NCI-H526 (cell line): ENCODE data around the gene DCN.

ENCODE experiments used
- DNase-seq, 2 experiments: peaks; one replicate each; lab custom pipeline; 2025; lab: John Stamatoyannopoulos, UW

DCN gene

DNA sequence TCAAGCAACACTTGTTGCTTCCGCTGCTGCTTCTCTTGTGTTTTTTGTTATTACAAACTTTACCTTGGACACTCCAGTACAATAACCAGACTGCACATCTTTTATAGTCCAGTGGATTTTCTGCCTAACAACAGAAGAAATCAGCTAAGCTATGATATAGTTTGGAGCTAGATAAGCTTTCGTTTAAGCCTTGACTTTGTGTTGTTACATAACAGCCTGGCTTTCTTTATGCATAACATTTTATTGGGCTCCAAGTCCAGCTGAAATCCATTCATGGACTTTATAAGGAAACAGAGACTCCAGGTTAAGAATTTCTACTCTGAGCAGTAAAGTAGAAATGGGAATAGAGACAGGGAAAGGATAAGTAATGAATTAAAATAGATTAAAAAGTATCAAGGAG, 3.5 kb upstream of the DCN start:
- DNase-seq: no peak

DNA sequence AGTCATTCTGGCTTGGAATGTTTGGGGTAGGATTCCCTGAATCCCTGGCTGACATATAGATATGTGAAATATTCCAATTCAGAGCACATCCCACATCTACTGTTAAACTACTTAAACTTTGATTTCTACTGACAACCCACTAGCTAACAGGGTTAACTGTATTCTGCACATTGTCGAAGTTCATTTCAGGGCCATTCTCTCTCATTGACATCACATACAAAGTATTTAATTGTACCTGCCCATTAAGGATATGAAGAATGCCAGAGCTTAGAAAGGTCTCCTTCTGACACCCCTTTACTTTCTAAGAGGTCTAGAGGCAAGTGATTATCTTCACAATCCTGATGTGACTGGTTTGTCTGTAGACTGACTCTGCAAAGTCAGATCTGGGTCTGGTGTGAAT, 2.8 kb upstream of the DCN start:
- no peak for DNase-seq

DNA sequence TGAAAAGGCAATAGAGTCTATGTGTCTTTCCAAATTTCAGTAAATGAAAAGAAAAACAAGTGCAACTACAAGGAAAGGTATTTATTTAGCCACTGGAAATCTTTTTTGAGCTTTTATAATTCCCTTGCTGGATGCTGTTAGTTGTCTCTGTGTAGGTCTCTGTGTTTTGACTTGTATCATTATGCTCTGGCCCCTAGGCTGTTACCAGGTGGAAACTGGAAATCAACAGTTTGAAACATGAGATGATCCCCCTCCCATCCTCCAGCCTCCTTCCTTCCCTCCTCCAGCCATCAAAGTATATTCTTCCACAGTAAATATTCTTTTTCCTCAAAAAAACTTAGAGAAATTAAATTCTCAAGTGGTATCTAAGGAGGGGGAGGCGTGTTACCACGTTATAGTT, 934 bp upstream of the DCN start:
- peak in 1 of 2 experiments; percentile 44 for DNase-seq

DNA sequence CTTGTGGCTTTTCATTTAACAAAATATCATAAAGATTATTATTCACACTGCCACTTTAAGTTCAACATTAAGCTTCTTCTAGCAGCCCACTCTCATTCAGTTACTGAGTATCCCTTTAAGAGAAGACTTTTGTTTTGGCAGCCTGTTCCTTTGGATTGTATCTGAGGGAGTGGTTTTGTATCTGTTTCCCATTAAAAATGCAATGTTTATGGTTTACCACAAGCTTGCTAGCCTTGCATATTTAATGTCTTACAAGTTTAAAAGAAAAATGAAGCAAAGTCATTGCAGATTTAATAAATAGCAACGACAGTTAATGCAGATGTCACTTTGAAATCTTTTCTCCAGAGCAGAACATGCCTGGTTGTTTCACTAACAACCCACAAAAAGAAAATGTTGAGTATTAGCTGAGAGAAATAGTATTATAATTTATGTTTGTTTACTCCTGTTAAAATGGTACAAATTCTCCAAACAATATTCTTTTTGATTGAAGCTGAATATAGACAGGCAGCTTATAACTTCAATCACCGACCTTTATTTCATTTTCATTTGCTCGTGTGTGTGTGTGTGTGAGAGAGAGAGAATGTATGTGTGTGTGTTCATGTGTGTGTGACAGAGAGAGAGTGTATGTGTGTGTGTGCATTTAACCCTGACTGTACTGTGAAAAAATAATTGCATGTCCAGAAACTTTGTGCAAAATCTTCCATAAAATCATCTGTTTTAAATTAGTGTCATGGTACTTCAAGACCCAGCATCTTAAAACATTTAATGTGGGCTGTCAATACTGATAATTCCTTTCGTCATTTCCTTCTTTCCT, 1.8 kb downstream of the DCN start:
- peak in 1 of 2 experiments; percentile 12 for DNase-seq

DNA sequence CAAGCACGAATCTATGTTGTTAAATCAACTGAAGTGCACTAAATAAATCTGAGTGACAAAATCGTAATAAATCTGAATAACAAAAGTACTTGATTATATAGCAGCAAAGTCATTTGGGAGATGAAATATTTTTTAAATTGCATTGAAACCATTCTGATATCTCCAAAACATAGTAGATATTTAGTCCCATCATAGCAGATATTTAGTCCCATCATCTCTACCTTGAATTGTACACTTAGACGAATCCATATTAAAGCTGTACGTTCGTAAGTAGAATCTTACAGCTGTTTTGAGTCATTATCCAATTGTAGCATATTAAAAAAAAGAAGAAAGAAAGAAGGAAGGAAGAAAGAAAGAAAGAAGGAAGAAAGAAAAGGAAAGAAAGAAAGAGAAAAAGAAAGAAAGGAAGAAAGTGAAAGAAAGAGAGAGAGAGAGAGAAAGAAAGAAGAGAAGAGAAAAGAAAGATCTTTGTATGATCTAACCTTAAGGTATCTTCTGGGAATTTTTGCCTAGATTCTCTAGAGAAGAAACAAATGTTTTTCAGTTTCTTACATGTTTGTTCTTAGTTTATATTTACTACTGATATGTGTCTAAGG, 2.6 kb downstream of the DCN start:
- DNase-seq: no peak

DNA sequence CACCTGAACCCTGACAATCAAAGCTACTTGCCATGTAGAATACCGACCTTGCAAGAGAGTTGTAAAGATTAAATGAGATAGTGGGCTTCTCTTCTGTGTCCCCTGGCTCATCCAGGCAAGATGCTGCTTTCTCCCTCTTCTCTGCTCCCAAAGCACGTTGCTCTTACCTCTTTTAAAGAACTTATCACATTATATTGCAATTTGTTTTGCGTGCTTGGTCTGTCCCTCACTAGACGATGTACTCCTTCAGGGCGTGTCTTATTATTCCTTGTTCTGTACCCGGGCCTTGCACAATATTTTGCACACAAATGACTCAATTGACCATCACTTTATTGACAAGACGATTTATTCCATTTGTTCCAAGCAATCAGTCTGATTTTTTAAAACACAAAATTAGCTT, 3.3 kb downstream of the DCN start:
- DNase-seq: no peak

DNA sequence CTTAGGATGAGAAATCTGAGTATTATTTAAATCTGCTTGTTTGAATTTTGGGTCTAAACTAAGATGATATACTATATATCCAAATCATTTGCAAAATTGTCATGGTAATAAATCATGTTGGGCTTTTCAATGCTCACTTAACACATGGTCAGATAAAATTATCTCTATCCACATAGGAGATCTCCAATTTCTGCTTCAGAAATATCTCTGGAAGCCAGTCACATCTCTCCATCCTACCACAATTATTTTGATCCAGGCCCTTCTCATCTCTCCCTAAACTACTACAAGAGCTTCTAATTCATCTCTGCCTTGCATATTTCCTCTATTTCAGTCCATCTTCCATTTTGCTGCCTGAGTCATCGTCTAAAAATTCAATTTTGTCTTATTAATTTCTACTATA, 3.8 kb downstream of the DCN start:
- DNase-seq: peak in 1 of 2 experiments; percentile 17

DNA sequence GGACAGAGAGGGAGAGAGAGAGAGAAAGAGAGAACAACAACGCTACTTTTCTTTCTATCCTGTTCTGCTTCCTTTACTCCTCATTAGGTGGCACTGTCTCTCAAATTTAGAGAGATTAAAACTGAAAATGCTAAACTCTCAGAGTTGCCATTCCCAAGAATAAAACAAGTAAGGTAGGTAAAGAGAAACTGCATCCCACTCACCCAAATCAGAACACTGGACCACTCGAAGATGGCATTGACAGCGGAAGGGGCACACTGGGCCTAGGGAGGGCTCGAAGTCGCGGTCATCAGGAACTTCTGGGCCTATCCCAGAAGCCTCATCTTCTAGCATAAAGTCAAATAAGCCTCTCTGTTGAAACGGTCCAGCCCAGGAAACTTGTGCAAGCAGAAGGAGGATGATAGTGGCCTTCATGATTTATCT, 4.5 kb downstream of the DCN start:
- DNase-seq: peak in 1 of 2 experiments; percentile 35

DNA sequence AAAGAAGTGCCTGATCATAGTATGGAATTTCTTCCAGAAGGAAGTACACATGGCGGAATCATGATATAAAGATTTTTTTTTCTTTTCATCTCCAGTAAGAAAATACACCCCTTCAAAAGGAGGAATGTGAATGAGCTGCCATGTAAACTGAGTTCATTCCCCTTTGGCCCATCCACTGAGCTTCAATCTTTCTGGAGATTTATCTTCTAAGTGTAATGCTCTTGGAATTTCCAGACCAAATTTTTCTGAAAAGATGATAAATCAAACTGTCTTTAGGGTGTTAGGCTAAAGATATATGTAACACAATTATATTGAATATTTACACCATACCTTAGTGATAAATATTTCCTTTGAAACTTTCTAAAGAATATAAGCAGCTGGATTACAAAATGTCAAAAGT, 5.2 kb downstream of the DCN start:
- no peak for DNase-seq

DNA sequence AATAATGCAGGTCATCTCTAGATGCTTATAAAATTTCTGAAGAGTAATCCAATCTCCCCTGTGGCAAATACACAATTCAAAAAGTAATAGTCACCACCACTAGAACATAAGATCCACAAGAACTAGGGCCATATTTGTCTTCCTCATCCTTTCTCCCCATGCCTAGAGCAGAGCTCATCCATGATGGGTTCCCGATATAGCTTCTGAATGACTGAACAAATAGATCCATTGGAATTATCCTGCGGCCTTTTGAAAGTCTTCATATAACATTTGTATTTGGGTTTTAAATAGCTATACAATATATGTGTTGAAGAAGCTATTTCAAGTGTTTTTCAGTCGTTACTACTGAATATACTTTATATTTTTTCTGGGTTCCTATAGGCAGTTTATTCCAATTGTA, 5.7 kb downstream of the DCN start:
- DNase-seq: no peak

DNA sequence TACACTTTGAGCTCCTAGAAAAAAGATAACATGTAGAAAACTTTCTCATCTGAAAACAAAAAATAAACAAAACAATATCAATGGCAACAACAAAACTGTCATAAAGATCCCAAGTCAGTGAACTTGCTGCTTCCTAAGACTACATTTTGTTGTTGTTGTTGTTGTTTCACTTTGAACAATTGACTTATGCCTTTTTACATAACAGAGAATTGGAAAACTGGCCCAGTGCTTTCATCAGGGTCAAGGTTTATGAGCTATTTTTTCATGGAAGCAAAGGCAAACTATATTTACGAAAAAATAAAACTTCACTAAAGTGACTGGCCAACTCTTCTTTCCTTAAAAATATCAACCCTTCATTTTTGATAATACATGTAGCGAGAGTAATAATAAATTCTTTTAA, 6.3 kb downstream of the DCN start:
- DNase-seq: no peak

DNA sequence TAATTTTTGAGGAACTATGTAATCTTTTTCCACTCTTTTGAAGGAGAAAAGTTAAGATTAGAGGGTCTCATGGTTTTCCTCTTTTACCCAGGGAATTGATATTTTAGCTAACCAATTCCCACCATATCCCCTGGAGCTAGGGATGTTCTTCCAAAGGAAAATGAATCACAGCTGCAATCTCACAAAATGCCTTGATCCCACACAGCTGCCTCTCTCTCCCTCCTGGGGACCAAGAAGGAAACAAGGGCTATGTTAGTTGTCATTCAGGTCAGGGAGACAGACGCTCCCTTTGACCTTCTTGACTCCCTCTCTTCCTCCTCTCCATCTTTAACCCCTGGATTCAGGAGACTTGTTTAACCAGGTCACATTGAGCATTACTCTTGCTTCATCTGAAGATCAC, 9.5 kb downstream of the DCN start:
- no peak for DNase-seq

DNA sequence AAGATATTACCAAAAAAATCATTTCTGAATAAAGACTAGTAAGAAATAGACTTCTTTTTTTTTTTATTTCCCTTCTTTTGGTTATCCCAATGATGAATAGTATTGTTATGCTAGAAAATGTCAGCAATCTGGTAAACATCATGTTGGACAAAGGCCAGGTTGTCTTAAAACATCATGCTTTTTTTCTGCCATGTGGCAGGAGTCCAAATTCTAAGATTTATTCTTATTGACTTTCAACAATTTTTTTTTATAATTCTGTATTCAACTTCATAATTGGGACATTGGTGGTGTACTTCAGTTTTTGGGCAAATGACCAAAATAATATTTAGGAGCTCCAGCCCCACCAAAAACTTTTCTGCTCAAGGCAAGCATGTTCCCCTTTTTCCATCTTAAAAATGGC, 10.5 kb downstream of the DCN start:
- DNase-seq: no peak

DNA sequence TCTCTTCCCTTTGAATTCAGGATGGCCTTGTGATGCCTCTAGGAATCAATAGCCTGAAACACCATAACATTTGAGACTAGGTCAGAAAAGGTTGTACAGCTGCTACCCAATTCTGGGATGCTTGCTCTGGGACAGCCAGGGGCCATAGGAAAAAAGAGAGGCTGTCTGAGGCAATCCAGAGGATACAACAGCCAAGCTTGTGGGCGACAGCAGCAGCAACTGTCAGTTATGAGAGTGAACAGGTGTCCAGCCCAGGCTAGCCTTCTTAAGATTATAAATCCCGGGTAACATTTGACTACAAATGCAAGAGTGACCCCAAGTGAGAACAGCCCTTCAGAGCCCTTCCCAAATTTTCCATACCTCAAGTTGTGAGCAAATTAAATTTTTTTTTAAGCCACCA, 11.1 kb downstream of the DCN start:
- no peak for DNase-seq

DNA sequence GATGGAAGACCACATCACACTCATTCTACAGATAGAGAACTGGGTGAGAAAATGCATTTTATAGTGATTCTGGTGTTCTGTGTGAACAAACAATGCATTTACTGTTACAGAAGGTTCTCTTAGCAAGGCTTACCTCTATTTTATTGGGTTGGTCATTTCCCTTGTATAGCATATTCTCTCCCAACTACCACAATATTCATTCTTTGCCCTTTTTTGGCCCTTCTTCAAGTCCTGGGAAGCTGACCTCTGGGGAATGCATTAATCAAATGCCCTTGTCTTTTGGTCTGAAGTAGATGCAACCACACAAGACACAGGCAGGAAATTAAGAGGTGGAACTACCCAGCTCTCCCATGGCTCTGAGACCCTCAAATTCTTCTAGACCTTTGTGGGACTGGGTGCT, 19.5 kb downstream of the DCN start:
- no peak for DNase-seq

DNA sequence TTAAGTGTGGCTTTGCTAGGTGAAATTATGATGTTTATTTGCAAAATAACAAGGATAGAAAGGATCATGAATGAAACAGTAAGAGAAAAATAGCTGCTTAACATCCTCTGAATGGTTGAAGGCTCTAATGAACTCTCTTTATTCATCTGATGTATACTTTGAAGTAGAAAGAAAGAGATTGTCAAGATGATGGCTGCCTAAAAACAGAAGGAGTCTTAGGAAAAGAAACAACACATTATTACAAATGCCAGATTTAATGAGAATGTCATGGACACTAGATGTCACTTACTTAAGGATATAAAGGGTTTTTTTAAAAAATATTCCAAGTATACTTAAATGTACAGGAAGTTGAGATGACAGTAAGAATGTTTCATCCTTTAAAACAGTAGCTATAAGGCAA, 21.6 kb downstream of the DCN start:
- DNase-seq: no peak

DNA sequence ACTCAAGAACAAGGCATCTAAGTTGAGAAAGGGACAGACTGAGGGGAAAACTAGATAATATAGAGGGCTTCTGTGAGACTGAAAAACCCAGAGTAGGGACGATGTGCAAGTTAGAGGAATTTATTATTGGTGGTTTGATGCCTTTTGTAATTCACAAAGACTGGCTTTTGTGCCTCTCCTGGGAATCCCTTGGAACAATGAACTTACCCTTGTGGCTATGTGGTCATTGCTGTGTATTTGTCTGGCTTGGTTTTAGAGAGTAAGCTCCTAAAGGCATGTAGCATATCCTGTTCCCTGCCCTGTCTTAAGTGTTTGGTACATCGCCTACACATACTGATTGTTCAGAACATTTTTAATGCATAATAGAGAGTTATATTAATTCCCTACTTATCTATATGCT, 26.6 kb downstream of the DCN start:
- DNase-seq: no peak

DNA sequence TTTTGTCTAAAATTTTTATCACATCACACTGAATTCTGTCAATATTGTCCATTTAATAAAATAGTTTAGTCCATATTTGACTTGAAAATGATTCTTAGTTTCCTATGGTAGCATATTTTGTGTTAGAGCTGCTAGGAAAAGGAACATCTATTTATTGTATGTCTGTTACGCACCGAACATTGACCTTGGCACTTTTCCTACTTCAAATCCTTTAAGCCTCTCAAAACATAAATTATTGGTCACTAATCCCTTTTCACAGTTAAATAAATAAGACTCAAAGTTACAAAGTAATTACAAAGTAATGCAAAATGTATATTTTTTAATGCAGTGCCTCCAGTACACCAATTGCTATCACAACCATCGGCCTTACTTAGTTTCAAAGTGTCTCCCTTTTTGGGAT, 28.5 kb downstream of the DCN start:
- DNase-seq: no peak

DNA sequence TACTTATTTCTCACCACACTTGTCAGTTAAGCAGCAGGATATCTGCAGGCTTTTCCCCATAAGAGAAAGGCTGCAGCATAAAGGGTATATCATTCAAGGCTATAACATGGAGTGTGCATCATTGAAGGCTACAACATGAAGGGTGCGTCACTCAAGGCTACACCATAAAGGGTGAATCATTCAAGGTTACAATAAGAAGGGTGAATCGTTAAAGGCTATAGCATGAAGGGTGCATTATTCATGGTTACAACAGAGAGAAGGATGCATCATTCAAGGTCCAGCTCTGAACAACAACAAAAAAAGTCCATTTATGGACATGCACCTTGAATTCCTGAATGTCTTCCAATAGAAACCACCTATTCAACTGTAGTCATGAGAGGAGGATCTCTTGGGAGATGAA, 38.6 kb downstream of the DCN start:
- no peak for DNase-seq

DNA sequence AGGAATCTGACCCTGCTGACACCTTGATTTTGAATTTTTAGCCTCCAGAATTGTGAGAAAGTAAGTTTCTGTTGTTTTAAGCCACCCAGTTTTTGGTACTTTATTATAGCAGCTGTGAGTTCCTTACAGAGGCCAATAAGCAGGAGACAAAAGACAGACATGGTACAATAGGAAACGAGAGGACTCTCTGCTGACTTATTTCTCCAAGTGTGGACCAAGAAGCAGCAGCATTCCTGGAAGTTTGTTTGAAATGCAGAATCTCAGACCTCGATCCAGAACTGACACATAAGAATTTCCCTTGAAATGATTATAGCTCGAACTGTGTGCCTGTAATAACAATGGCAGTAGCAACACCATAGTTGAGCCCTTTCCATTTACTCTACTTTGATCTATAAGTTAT, 39.4 kb downstream of the DCN start:
- DNase-seq: no peak

DNA sequence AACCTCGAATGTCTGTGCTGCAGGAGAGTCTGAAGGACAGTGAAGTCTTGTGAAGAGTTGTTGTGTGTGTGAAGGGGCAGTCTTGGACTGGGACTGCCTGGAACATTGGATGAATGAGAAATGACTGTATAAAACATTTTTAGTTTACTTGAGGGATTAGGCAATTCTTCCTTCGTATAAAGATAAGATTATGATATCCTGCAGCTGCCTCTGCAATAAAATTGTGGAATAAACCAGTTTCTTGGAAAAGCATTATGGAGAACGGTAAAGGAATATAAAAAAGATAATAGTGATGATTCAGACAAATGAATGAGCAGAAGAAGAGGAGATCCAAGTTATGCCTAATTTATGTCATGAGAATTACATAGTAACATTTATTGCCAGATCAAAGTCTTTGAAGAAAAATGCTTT, 40.4 kb downstream of the DCN start:
- DNase-seq: no peak

DNA sequence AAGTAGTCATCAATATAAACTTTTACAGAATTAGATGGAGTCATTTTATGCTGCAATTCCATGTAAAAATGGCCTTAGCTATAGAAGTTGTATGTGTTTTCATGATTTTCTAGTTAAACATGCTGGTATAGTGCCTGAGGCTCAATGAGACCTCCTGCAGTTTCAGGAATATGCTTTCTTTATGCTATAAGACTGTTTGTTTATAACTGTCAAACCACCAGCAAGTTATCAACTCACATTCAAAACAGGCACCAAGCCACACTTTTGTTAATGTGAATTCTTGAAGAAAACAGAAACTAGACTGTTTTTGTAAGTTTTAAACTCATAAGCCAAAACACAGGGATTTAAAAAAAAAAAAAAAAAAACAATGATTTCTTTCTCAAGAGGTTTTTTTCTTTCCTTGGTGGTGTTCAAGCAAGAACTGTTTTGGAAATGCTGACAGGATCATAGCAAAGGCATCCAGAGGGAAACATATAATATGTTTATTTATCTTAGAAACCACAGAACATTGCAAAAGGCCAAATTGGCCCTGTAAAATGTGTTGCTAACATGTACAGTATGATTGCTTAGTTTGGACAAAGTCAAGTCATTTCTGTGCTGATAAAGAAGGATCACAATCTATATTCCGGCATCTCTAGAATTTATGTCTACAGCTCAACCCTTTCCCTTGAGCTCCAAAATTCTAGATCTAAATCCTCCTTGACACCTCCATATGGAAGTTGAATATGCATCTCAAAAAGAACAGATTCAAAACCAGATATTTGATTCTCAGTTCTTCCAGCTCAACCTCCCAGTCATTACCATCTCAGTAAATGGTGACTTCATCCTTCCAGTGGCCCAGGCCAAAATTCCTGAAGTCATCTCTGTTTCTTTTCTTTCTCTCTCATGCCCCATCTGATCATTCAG, 42.3 kb downstream of the DCN start:
- DNase-seq: no peak

DNA sequence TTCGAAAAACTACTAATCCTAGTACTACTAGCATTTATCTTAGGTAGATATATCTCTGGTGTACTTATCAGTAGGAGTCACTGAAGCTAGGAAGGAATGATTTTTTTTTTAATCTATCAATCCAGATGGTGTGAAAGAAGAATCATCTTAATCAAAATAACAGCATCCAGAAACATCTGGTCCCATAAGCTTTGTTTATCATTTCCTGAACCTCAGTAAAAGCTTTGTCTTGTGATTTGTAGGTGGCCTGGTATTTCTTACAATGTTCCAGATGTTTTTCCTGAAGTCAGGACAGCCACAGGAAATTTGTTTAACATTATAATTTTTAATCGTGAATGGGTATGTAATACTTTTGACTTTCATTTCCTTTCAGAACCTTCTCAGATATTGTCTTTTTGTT, 43.3 kb downstream of the DCN start:
- DNase-seq: no peak
